Activated T-helper 2 cell treated with anti-CD3 and anti-CD28 coated beads, Interferon-gamma antibody, Interleukin-2, Interleukin-4, amounts not matched to agents 10 μg/mL and 5 μg/mL and 100 μg/mL, durations not matched to agents 14 hours and 24 hours and 36 hours (primary cell): ENCODE results near the gene ZNF74. TPM values are rescaled to one million over a fixed set of nuclear protein-coding genes. Genes with fewer than 3 reads are reported as not detected.

ENCODE experiments used
- DNase-seq: peaks from one replicate; pipeline ENCODE4 v3.0.0; 2021; ENCODE audit warnings: low spot score
- H3K27ac Mint-ChIP-seq: one replicate; pipeline ENCODE4 v1.8.0; 2021; ENCODE audit warnings: mixed read lengths
- H3K27me3 Mint-ChIP-seq: one replicate; pipeline ENCODE4 v1.8.0; 2021; ENCODE audit warnings: low read depth, mixed read lengths
- H3K36me3 Mint-ChIP-seq: one replicate; pipeline ENCODE4 v1.8.0; 2021; ENCODE audit warnings: low read depth, mixed read lengths
- H3K4me1 Mint-ChIP-seq: one replicate; pipeline ENCODE4 v1.8.0; 2021; ENCODE audit warnings: low read depth, mixed read lengths
- H3K4me3 Mint-ChIP-seq: one replicate; pipeline ENCODE4 v1.8.0; 2021; ENCODE audit warnings: low read depth, mild to moderate bottlenecking, moderate library complexity, mixed read lengths
- H3K9me3 Mint-ChIP-seq: one replicate; pipeline ENCODE4 v1.8.0; 2021; ENCODE audit warnings: mixed read lengths
- intact Hi-C: fragments of 100-400 bp; cut with micrococcal nuclease; formaldehyde crosslinking; loops from one replicate; pipeline ENCODE4 v1.15.1; 2023
- total RNA-seq: library from RNA; stranded (reverse); gene quantifications from 2 replicates; pipeline ENCODE4 v1.2.3, GENCODE V29; 2022

The ZNF74 gene
- total RNA-seq, 1 donor from 2014 or later: 14.4 TPM

DNA sequence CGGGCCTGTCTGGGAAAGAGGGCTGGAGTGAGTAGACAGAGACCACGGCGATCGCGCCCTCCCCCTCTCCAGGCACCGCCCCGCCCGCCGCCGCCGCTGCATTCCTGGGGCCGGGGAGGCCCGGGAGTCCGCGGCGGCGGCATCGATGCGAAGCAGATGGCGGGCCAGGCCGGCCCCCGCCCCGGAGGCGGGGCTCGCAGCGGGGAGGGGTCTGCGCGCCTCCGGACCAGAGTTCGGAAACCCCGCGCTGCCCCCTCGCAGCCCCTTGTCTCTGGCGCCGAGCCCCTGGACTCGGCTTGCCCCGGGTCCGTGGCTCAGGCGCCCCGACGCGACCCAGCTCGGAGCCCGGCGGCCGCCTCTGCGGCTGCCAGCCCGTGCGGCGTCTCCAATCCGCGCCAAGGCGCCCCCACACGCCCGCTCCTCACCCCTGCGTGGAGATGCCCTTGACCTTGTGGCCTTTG is 42.4 kb downstream of the ZNF74 start:
- intact Hi-C loops: no loop called here
- Mint-ChIP-seq H3K4me3 (no peak overlapping the region), H3K4me1 (peaks cover 5% of the 10 kb centered on the region), H3K36me3 (peaks cover 9% of the 10 kb centered on the region), H3K27ac (no peak overlapping the region), H3K9me3 (no peaks in the 10 kb centered on the region), H3K27me3 (peaks cover 54% of the 10 kb centered on the region)
- DNase-seq: no peak

DNA sequence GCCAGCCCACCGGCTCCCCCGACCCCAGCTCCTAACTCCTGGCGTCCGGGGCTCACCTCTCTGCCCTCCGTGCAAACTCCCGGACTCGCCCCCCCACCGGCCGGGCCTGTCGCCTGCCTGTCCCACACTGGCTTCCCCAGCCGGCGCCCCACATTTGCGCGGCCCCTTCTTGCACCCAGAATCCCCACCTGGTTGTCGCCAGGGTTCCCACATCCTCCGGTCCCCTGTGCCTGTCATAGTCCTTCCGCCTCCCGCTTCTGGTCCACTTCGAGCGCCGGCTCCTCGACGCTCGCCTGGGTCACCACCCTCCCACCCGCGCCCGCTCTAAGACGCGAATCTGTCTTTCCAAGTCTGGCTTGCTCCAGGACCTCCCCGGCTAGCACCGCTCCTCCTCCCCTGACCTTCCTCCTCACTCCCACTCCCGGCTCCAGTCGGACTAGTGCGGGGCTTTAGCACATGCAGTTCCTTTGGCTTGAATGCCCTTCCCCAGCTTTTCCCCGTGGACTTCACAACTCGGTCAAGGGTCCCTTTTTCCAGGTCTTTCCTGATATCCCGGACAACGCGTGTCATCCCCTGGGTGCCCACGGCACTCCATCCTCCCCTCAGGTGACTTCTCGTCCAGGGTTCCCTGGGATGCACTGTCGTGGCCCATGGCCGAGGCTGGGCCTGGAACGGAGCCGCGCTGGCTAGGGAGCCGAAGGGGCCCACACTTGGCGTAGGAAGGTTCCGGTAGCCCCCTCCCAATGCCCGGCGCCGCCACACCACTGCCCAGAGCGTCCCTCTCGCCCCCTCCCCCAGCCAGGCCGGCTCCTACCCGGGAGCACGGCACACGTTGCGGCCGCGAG is 43.0 kb downstream of the ZNF74 start:
- H3K27ac Mint-ChIP-seq: no peak overlapping the region
- intact Hi-C loops: no loop called here
- H3K4me1 Mint-ChIP-seq: peaks cover 5% of the 10 kb centered on the region
- no peak for DNase-seq
- H3K27me3 Mint-ChIP-seq: peaks cover 50% of the 10 kb centered on the region
- H3K36me3 Mint-ChIP-seq: peaks cover 10% of the 10 kb centered on the region
- H3K4me3 Mint-ChIP-seq: peak overlapping the region; percentile 61
- no peaks in the 10 kb centered on the region for H3K9me3 Mint-ChIP-seq

DNA sequence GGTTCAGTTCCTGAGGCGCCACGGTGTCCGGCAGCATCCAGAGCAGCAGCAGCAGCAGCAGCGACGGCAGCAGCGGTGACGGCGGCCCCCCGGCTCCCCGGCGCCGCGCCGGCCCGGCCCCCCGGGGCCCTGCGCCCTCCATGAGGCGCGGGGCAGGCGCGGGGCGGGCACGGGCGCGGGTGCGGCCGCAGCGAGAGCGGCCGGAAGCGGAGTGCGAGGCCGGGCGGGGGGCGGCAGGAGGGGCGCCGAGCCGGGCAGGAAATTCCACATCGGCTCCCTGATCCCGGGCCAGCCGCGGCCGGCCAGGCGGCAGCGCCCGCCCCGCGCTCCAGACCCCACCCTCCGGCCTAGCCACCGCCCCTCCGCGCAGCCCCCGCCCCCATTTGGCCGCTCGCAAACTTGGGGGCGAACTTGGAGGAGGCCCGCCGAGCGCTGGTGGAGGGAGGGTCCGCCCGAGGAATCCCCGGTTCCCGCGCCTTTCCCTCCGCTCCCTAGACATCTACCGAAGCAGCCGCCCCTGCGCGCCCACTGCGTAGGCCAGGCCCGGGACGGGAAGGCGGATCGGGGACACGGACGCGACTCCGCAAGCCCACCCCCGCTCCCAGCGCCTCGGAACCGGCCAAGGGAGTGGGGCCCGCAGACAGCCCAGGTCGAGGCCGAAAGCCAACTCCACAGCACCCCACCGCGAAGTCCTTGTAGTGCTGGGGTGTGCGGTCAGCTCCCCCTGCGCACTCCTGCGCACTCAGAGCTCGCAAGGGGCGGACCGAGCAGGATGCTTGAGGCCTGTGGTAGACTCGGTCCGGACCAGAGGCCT is 43.9 kb downstream of the ZNF74 start, which contains the start of gene SCARF2:
Gene SCARF2 (minus strand): TSS at position 213 of the 814 bp plus-strand sequence. CDS start 71 bp downstream, at position 142.
- intact Hi-C loops: no loop called here
- Mint-ChIP-seq H3K36me3 (peaks cover 17% of the 10 kb centered on the region), H3K4me3 (peak within 1 kb of the TSS; percentile 61), H3K27ac (no peak within 1 kb of the TSS), H3K9me3 (no peaks in the 10 kb centered on the region), H3K27me3 (peaks cover 43% of the 10 kb centered on the region), H3K4me1 (peaks cover 5% of the 10 kb centered on the region)
- no peak for DNase-seq

DNA sequence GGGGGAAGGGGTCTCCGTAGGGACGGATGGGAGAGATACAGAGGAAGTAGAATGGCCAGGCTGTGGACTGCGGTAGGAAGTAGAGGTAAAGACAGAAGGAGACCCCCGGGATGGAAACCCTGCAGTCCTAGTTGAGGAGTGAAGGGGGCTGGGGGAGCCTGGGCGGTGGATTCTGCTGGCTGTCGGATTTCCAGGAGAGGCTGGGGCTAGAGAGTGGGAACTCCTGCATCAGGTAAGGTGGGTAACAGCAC is 44.4 kb downstream of the ZNF74 start:
- H3K27ac Mint-ChIP-seq: no peak overlapping the region
- peaks cover 5% of the 10 kb centered on the region for H3K4me1 Mint-ChIP-seq
- intact Hi-C loops: no loop called here
- peaks cover 21% of the 10 kb centered on the region for H3K36me3 Mint-ChIP-seq
- H3K27me3 Mint-ChIP-seq: peaks cover 38% of the 10 kb centered on the region
- H3K4me3 Mint-ChIP-seq: no peak overlapping the region
- DNase-seq: no peak
- no peaks in the 10 kb centered on the region for H3K9me3 Mint-ChIP-seq

DNA sequence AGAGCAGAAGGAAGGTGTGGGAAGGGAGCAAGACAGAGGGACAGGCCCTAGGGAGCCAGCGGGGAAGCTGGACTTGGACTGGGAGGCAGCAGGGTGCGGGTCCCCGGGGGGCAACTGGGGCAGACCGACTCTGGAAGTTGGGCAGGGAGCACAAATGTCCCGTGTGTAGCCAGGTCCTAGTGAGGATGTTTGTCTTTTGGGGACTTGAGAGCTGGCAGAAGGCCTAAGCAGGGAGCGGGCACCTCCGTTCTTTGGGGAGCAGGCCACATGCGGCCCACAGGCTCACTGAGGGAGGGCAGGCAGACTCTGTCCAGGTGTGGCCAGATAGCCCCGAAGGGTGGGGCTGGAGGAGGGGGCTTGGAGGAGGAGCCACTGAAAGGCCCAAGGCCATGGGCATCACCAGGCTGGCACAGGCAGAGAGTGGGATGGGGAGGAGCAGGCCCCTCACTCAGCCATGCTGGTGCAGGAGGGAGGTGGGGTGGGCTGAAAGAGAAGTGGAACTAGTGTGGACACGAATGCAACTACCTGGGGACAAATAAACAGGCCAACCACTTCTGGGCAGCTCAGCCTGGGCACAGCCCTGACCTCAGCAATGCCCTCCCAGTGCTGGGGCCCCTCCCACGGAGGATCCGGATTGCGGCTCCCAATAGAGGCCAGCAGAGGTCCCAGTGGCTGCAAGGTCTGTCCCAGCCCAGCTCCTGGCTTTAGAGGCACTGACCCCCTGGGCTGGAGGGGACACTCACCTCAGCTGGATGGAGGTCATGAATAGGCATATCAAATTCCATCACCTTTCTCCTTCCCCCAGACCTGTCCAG is 44.9 kb downstream of the ZNF74 start:
- intact Hi-C loops: no loop called here
- no peaks in the 10 kb centered on the region for H3K9me3 Mint-ChIP-seq
- peaks cover 21% of the 10 kb centered on the region for H3K36me3 Mint-ChIP-seq
- no peak for DNase-seq
- H3K4me3 Mint-ChIP-seq: no peak overlapping the region
- peaks cover 5% of the 10 kb centered on the region for H3K4me1 Mint-ChIP-seq
- H3K27me3 Mint-ChIP-seq: peaks cover 36% of the 10 kb centered on the region
- H3K27ac Mint-ChIP-seq: no peak overlapping the region

DNA sequence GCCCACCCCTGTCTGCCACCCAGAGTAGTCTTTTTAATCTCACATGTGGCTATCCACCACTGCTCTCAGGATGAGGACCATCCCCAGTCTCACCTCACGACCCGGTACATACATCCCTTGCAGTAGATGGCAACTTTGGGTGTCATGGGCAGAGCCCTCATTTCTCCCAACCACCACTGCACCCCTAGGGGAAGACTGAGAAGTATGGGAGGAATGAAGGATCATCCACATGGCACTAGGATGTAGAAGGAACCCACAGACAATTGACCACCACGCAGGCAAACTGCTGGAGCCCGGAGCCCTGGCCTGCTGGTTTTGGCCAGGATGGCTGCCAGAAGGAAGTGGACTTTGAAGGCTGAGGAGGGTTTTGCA is 45.6 kb downstream of the ZNF74 start:
- no peak for DNase-seq
- Mint-ChIP-seq H3K36me3 (peaks cover 28% of the 10 kb centered on the region), H3K27ac (no peak overlapping the region), H3K4me3 (no peak overlapping the region), H3K27me3 (peaks cover 30% of the 10 kb centered on the region), H3K4me1 (peaks cover 5% of the 10 kb centered on the region), H3K9me3 (no peaks in the 10 kb centered on the region)
- intact Hi-C loops: no loop called here

DNA sequence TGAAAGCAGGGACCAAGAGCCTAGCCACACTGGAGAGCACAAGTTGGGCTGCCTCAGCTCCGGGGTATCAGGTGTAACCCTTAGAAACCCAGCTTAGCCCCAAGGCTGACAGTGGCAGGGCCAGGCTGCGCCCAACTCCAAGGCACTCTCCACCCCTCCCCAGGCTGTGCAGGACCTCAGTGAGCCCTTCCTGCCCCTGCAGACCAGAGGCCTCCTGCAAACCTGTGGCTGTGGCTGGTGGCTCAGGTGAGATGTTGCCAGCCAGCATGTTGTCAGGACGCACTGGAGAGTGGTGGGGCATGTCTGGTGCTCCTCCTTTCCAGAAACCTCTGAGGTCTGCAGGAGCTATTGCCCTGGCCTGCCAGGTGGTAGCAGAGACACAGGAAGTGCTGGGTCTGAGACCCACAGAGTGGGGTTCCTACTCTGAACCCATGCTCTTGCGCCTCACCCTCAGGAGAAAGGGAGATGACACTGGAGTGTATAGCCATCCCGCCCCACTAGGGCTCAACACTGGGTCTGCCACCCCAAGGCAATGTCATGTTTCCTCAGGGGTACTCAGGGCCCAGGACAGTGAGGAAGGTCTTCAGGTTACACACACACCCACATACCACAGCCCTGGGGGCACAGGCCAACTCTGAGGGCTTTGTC is 46.1 kb downstream of the ZNF74 start:
- intact Hi-C loops: no loop called here
- H3K36me3 Mint-ChIP-seq: peaks cover 32% of the 10 kb centered on the region
- H3K4me1 Mint-ChIP-seq: peaks cover 5% of the 10 kb centered on the region
- no peak for DNase-seq
- no peaks in the 10 kb centered on the region for H3K9me3 Mint-ChIP-seq
- H3K27ac Mint-ChIP-seq: no peak overlapping the region
- H3K4me3 Mint-ChIP-seq: no peak overlapping the region
- H3K27me3 Mint-ChIP-seq: peaks cover 25% of the 10 kb centered on the region

DNA sequence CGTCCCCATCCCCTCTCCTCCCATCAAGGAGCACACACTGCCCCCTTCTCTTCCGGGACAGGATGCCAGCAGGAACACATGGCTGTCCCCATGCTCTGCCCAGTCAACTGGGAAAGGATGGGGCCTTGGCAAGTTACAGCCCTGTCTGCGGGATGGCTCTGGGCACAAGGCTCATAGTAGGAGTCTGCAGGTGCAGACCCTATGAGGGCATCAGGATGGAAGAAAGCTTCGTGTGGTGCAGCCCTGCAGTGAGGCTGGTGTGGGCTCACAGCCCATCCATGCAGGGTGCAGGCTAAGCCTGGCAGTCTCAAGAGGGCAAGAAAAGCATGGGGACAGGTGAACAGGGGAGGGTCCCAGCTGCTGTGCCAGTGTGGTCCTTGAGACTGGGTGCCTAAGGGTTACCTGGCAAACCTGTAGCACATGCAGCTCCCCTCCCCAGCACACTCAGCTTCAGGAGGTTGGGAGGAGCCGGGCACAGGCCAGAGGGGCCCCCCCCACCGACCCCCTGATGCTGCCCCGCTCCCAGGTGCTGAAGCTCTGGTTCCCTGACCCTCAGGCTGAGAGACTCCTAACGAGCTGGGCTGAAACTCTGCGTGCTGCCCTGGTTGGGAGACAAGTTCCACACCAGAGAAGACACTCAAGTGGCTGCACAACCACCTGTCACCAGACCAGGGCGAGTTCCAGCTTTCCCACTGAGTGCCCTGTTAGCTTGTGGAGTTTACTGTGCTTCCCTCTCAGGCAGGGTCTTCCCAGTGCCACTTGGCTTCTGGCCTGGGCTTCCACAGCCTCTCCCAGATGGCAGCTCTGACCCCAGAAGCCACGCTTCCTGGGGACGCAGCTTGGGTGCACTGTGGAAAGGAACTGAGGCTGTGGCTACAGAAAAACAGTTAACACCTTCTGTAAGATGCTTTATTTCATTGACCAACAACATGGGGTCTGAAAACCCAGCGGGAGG is 47.0 kb downstream of the ZNF74 start:
- Mint-ChIP-seq H3K9me3 (no peaks in the 10 kb centered on the region), H3K4me1 (peaks cover 5% of the 10 kb centered on the region), H3K4me3 (no peak overlapping the region), H3K36me3 (peaks cover 32% of the 10 kb centered on the region), H3K27ac (no peak overlapping the region), H3K27me3 (peaks cover 17% of the 10 kb centered on the region)
- no peak for DNase-seq
- intact Hi-C loops: no loop called here

DNA sequence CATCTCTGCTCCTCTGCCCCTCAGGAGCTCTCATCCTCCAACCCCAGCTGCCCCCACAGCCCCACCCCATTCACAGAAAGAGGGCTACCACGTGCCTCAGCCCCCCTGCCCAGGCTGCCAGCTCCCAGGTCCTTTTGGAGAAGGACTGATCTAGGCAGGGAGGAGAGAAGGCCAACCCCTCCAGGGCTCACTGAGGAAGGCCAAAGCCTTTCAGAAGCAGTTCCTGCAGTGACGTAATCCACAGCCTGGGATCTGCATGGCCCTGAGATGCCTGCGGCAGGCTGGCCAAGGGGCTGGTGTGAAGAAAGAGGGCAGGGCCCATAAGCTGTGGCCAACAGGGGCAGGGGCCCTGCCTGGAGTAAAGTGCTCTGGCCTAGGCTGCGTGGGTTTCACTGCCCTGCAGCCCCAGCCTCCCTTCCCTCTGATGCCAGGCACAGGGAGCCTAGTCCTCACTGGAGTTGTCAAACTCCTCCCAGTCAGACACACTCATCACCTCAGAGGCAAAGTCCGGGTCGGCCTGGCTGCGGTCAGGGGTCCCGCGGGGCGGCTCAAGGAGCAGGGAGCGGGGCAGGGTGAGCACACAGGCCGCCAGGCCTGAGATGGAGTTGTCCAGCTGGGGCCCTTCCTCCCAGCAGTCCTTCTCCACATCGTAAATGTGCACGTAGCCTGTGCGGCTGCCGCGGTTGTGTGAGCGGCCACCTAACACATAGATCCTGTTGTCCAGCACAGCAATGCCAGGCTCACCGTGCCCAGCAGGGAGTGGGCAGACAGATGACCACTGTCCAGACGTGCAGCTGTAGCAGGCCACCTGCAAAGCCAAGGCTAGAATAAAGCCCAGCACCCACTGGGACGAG is 47.9 kb downstream of the ZNF74 start:
- no peaks in the 10 kb centered on the region for H3K9me3 Mint-ChIP-seq
- H3K4me1 Mint-ChIP-seq: peaks cover 4% of the 10 kb centered on the region
- intact Hi-C loops: no loop called here
- peaks cover 11% of the 10 kb centered on the region for H3K27me3 Mint-ChIP-seq
- DNase-seq: no peak
- H3K36me3 Mint-ChIP-seq: peaks cover 35% of the 10 kb centered on the region
- no peak overlapping the region for H3K4me3 Mint-ChIP-seq
- H3K27ac Mint-ChIP-seq: no peak overlapping the region

DNA sequence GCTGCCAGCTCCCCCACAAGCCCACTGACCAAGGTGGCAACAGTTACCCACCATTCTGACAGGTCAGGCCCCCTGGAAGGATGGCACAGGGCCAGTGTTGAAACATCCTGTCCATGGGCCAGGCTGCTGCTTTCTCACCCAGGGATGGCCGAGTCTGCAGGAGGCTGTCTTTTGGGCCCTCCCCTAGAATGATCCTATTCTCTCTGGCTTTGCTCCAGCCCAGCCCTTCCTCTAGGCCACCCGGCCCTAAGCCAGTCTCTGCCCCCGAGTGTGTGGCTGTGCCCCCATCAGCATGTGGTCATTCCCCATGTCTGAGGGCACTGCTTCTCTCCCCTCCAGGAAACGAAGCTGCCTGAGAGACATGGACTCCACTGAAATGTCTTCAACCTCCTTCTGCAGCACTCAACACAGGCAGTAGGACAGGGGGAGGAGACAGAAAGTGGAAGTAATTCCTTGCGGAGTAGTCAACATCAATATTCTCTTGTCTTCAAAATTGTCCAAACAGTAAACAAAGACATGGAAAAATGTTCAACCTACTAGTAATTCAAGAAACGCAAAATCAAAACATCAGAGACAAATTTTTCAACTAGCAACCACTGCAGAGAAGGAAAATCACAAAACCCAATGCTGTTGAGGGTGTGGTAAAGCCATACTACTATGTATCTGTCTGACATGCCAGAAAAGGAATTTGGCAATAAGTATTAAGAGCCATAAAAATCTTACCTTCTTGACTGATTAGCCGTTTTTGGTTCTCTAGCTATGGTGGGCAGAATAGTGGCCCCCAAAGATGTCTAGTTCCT is 48.7 kb downstream of the ZNF74 start:
- Mint-ChIP-seq H3K27ac (no peak overlapping the region), H3K36me3 (peaks cover 36% of the 10 kb centered on the region), H3K27me3 (peaks cover 7% of the 10 kb centered on the region), H3K4me3 (no peak overlapping the region), H3K4me1 (no peaks in the 10 kb centered on the region), H3K9me3 (no peaks in the 10 kb centered on the region)
- intact Hi-C loops: no loop called here
- DNase-seq: no peak
